GM10847 (cell line): ENCODE measurements around the gene UFC1.

ENCODE experiments used
- POLR2A ChIP-seq: IDR thresholded peaks from 2 replicates; pipeline ENCODE4 v1.6.1; 2011; ENCODE audit not compliant: insufficient read length; ENCODE audit errors: extremely low read depth

The UFC1 gene

DNA sequence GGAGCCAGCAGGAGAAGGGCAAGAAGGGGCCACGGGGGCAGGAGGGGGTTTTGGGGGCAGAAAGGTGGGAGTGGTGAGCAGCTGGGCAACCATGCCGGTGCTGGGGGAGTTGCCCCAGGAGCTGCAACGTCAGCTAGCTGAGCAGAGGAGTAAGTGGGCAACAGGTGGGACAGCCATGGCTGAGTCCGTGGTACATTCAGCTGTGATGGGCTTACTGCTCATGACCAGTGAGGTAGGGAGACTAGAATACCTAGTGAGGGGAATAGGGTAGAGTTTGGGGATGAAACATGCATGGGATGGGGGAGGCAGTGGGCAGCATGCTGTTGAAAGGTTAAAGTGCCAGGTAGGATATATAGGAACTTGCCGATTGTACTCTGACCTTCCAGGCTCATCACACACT is 7.9 kb downstream of the UFC1 start:
- TF ChIP-seq POLR2A = no peak

DNA sequence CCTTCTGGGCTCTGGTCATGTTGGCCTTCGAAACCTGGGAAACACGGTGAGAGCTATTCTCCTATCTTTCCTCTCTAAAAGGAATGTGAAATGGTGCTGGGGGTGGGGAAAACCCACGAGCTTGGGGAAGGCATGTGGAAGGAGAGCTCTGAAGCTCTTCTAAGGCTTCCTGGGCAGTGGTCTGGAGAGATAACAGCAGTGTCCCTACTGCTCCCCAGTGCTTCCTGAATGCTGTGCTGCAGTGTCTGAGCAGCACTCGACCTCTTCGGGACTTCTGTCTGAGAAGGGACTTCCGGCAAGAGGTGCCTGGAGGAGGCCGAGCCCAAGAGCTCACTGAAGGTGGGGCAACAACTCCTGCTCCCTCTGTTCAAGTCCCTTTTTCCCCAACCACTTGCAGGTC is 8.3 kb downstream of the UFC1 start:
- TF ChIP-seq POLR2A = no peak

DNA sequence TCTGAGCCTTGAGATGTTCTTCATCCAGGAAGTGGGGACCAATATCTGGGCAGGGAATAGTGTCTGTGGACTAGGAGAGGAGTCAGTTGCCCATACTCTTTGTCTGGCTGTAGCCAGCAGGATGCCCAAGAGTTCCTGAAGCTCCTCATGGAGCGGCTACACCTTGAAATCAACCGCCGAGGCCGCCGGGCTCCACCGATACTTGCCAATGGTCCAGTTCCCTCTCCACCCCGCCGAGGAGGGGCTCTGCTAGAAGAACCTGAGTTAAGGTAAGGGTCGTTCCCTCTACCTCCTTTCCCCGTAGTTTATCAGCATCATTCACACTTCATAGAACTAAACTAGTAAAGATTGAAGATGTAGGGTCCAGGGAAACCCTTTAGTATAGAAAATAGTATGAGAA is 9.0 kb downstream of the UFC1 start:
- TF ChIP-seq POLR2A = no peak

DNA sequence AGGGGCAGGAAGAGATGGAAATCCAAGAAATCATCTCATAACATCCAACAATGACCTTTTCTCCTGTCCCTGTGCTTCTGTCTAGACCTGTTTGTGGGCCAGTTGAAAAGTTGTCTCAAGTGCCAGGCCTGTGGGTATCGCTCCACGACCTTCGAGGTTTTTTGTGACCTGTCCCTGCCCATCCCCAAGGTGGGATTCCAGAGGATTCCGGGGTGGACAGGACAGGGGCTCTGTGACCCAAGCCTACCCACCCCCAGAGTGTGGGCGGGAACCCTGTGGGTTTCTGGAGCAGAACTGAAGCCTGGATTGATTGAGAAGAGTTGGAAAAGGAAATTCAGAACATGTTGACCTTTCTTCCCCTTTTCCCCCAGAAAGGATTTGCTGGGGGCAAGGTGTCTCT is 10.0 kb downstream of the UFC1 start:
- TF ChIP-seq POLR2A = no peak

DNA sequence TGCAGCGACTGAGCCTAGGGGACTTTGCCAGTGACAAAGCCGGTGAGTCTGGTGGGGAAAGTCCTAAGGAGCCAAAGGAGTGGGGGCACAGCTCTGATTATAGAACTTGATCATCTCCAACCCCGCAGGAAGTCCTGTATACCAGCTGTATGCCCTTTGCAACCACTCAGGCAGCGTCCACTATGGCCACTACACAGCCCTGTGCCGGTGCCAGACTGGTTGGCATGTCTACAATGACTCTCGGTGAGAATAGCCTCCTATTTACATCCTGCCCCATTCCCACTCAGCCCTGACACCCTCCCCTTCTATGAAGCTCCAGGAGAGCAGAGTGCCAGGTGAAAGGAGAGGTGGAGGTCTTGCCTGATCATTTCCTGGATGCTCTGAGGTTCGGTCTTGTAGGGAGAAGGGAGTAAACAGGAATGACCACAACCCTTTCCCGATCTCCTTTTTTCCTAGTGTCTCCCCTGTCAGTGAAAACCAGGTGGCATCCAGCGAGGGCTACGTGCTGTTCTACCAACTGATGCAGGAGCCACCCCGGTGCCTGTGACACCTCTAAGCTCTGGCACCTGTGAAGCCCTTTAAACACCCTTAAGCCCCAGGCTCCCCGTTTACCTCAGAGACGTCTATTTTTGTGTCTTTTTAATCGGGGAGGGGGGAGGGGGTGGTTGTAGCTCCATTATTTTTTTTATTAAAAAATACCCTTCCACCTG is 11.3 kb downstream of the UFC1 start:
- TF ChIP-seq POLR2A = no peak

DNA sequence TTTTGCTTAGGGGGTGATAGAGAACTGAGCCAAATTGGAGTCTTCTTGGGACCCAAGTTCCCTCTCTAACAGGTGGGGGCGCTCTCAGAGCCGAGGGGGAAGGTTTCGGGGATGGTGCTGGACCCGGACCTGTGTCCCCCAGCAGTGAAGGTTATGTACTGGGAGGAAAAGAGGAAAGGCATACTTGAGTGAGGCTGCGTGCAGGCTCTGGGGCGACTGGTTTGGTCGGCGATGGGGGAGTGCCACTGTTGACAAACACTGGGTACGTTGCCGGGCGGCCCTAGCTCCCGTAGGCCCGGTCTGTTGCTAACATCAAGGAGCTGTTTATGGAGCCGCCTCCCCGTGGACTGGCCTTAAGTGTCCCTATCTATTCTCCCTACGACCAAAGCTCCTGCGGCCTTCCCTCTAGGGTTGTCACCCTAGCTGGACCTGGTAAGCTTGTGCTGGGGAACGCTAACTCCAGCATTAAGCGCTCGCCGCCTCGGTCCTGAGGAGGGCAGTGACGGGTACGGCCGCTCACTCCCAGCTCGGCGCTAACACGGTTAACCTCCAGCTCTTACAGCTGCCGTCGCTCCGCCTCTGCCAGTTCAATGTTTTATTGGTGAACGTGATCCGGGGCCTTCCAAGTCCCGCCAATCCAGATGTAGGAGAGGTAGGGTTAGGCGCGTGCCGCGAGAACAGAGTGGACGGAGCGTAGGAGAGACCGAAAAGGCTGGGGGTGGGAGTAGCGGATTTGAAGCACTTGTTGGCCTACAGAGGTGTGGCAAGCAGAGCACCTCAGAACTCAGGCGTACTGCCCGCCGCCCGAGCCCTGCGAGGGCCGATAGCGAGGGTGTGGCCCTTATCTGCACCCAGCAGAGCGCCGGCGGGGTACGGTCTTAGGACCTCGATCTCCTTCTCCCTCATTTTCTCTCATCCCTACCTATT is 12.2 kb downstream of the UFC1 start, which contains the start of gene PPOX:
PPOX (plus strand) TSS at position 685 of the 927 bp plus-strand sequence. CDS start 422 bp downstream, outside the sequence.
- peak; percentile 85 for TF ChIP-seq POLR2A

DNA sequence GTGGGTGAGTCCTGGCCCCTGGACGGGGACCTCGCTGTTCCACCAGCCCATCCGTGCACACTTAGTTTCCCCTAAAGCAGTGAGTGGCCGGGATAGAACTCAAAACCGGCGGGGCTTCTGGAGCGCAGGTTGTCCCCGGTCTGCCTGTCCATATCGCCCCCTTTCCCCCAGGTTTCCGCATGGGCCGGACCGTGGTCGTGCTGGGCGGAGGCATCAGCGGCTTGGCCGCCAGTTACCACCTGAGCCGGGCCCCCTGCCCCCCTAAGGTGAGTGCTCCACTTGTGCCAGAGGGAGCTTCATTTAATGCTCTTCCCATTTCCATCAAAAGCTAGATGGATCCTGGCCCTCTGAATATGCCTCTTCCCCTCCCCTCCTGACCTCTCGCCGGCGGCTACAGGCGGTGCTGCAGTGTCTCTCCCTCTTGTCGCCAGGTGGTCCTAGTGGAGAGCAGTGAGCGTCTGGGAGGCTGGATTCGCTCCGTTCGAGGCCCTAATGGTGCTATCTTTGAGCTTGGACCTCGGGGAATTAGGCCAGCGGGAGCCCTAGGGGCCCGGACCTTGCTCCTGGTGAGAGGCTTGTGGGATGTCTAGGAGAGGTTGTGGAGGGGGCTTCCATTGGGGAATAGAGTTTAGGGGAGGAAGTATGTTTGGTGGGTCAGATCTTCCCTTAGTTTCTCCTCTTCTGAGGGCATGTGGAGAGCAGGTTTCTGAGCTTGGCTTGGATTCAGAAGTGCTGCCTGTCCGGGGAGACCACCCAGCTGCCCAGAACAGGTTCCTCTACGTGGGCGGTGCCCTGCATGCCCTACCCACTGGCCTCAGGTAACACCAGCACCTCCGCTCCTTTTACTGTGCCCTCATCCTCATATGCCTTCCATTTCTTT is 13.1 kb downstream of the UFC1 start:
- no peak for TF ChIP-seq POLR2A

DNA sequence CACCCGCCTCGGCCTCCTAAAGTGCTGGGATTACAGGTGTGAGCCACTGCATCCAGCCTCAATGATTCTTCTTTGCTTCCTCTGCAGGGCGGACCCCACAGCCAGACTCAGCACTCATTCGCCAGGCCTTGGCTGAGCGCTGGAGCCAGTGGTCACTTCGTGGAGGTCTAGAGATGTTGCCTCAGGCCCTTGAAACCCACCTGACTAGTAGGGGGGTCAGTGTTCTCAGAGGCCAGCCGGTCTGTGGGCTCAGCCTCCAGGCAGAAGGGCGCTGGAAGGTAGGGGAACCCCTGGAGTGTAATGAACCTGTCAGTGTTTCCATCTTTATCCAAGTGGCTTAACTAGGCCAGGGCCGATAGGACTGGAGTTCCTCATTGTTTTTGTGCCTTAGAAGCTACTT is 15.1 kb downstream of the UFC1 start:
- no peak for TF ChIP-seq POLR2A

DNA sequence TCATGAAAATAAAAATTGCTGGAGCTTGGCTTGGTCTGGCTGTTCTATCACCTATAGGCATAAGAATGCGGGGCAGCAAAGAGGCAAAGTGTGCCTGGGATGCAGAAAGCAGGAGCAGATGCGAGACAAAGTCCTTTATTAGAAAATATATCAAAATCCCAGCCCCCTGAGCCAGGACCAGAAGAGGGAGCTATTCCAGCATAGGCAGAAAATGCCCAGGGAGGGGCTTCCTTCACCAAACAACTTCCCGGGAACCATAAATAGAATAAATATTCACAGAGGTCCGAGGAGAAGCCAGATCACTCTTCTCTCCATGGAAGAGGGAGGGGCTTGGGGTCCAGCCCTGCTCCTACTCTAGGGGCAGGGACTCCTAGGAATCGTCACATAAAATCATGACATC is 17.4 kb downstream of the UFC1 start:
- TF ChIP-seq POLR2A = no peak

DNA sequence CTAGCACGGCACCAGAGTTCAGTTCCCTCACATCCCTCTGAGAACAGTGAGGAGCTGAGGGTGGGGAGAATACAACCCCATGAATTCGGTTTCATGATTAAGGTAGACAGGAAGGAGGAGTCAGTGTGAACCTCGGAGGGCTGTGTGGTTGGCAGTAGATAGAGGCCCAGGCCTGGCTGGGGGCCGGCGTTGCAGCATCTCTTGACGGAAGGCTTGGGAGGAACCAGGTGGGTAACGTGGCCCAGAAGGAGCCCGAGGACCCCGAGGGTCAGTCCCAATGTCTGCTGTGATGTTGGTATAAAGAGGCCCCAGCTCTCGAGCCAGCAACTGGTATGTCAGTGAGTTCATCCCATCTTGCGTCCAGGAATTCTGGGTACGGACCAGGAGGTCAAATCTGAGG is 17.9 kb downstream of the UFC1 start:
- no peak for TF ChIP-seq POLR2A

DNA sequence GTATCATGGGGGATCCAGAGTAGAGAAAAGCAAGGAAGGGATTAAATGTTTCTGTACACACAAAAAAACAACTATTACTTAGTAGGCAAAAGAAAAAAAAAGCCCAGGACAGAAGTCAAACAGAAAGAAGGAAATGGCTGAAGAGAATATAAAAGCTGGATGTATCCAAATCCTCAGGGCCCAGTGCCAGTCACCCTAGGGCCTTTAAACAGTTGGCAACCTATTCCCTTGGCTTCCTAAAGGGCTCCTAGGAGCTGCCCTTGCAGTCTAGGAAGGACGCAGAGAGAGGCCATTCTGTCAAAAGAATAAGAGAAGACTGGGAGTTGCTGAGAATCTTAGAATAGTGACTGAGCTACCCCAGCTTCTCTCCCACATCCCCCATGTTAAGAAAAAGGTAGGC is 18.6 kb downstream of the UFC1 start:
- no peak for TF ChIP-seq POLR2A

DNA sequence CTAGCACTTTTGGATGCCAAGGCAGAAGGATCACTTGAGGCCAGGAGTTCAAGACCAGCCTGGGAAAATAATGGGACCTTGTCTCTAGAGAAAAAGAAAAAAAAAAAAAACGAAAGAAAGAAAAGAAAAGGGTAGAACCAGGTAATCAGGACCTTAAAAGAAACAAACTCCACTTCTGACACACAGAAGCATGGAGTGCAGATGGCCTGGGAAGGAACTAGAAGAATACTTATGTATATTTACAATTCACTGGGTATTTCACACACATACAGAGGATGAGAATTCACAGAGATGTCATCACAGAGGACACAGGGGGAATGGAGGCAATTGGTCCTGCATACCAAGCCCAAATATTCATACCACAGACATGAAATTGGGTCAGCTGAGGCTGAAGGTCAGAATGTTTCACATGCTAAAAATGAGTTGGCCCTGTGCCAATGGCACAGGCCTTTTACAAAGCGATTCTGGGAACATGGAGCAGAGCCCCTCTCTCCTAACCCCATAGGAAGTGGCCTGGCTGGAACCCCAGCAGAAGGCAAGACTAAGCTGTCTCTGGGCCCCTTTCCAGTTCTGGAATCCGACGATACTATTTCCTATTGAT is 19.1 kb downstream of the UFC1 start:
- TF ChIP-seq POLR2A = no peak

DNA sequence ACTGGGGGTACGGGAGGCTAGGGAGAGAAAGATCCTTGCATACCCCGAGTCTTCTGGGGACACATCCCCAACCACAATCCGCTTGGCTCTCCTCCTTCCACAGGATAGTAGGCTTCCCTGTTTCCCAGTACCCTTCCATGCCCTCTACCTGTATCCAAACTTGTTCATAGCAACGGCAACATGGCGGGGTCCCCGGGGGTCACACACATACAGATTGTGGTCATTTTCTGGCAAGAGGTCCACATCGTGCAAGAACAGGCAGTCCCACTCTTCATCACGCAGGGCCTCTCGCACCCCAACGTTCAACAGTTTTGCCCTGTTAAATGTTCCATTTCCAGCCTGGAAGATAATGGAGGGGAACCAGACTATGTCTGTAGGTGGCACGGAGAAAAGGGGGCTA is 19.9 kb downstream of the UFC1 start:
- TF ChIP-seq POLR2A = no peak

DNA sequence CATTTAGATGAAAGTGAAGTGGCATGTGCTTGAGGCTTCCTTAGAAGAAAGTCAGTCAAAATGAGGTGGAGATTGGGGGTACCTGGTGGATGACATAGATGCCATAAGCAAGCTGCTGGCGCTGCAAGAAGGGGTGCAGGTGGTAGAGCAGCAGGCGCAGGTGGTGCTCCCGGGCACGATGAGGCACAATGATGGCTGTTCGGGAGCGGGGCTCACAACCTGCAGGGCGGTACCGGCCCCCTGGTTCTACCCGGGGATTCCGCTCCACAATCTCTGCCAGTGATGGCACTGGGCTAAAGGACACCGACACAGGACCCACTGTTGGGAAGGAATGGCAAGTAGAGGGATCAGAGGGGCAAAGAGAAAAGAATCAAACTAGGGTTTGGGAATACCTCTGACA is 21.1 kb downstream of the UFC1 start:
- TF ChIP-seq POLR2A = no peak
